H1 (cell line): ENCODE results near the gene CFD.

Source experiments
- CEBPB ChIP-seq: IDR thresholded peaks from 2 replicates; pipeline ENCODE4 v1.6.1; 2012; ENCODE audit warnings: low read depth, low read length
- HDAC6 ChIP-seq: IDR thresholded peaks from one replicate; pipeline ENCODE4 v1.7.1; 2012; ENCODE audit warnings: low read depth, mild to moderate bottlenecking, inconsistent platforms, low read length, moderate library complexity
- KDM1A ChIP-seq: fragments of 200-600, 300-600 bp; sonication (generic); IDR thresholded peaks from 2 replicates; pipeline ENCODE4 v1.7.1; 2016; ENCODE audit warnings: mild to moderate bottlenecking, low read length, borderline replicate concordance
- RFX5 ChIP-seq: IDR thresholded peaks from 2 replicates; pipeline ENCODE4 v1.6.1; 2011; ENCODE audit warnings: low read depth, low read length, improper control_type of control experiment, borderline replicate concordance
- SAP30 ChIP-seq: fragments of 300-600 bp; sonication (generic); IDR thresholded peaks from 2 replicates; pipeline ENCODE4 v1.7.1; 2012; ENCODE audit warnings: low read length, moderate library complexity, mild to moderate bottlenecking, inconsistent platforms; ENCODE audit not compliant: insufficient read depth, insufficient replicate concordance
- SIX5 ChIP-seq: IDR thresholded peaks from 2 replicates; pipeline ENCODE4 v1.6.1; 2011; ENCODE audit warnings: mild to moderate bottlenecking, low read depth, low read length
- SP1 ChIP-seq: IDR thresholded peaks from 2 replicates; pipeline ENCODE4 v1.6.1; 2011; ENCODE audit warnings: low read depth, low read length
- TAF1 ChIP-seq: IDR thresholded peaks from 2 replicates; pipeline ENCODE4 v1.6.1; 2011; ENCODE audit warnings: mild to moderate bottlenecking, low read depth, low read length
- USF2 ChIP-seq: IDR thresholded peaks from 2 replicates; pipeline ENCODE4 v1.6.1; 2011; ENCODE audit warnings: low read length, improper control_type of control experiment
- TF ChIP-seq, protein P1 (sequence below), 3 experiments: IDR thresholded peaks; 1 replicate in 2 of 3; 2 replicates in 1 of 3; pipeline versions ENCODE4 v1.5.1 to v1.6.1; 2011; ENCODE audit warnings: low read length in 3 of 3, mild to moderate bottlenecking in 3 of 3, inconsistent platforms in 2 of 3, low read depth in 1 of 3, moderate library complexity in 1 of 3; ENCODE audit not compliant: insufficient read depth in 1 of 3; ENCODE audit errors: control extremely low read depth in 1 of 3

- TF ChIP-seq USF2 (no peak), TAF1 (no peak), RFX5 (no peak), SP1 (no peak), SIX5 (no peak), KDM1A (no peak), HDAC6 (no peak), CEBPB (no peak), SAP30 (no peak)
- TF ChIP-seq, protein P1, sequence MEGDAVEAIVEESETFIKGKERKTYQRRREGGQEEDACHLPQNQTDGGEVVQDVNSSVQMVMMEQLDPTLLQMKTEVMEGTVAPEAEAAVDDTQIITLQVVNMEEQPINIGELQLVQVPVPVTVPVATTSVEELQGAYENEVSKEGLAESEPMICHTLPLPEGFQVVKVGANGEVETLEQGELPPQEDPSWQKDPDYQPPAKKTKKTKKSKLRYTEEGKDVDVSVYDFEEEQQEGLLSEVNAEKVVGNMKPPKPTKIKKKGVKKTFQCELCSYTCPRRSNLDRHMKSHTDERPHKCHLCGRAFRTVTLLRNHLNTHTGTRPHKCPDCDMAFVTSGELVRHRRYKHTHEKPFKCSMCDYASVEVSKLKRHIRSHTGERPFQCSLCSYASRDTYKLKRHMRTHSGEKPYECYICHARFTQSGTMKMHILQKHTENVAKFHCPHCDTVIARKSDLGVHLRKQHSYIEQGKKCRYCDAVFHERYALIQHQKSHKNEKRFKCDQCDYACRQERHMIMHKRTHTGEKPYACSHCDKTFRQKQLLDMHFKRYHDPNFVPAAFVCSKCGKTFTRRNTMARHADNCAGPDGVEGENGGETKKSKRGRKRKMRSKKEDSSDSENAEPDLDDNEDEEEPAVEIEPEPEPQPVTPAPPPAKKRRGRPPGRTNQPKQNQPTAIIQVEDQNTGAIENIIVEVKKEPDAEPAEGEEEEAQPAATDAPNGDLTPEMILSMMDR (IDR thresholded peaks at IDR 0.05; ENCODE audit: control extremely low read depth in 1 of 3, insufficient read depth in 1 of 3, low read depth in 1 of 3, low read length in 3 of 3) = no peak
Observed at GRCh38 chr19:872266-872951, 12.9 kb downstream of the CFD start.
